ENCODE data around the gene SLC38A6. TPM values are rescaled to one million over a fixed set of nuclear protein-coding genes. Genes with fewer than 3 reads are reported as not detected.
A peak's percentile ranks its signal among the peaks of the same experiment; 100 is the strongest.

SLC38A6 gene
- total and polyA plus RNA-seq, 9 of the 15 experiments (the other 6 are each of a cell fraction or from before 2014, with no cell fraction given), result 9.8 to 40.3 (median 17.6) TPM

GRCh38 chr14:60981633-60982455 lies 799 bp downstream of the SLC38A6 start (continued):
- TF ChIP-seq CEBPG (CRISPR knock-in tag; IDR thresholded peaks at IDR 0.05) (no peak), CEBPG (tag; conservative IDR thresholded peaks at IDR 0.05 in 1 of 2, IDR thresholded peaks at IDR 0.05 in 1 of 2) (peak in 1 of 2 experiments; percentile 29; a peak in 1 of 4 replicates), NFE2 (IDR thresholded peaks at IDR 0.05; ENCODE audit: low read depth) (peak; percentile 93), ZNF75A (CRISPR knock-in tag; IDR thresholded peaks at IDR 0.05) (no peak), HMBOX1 (IDR thresholded peaks at IDR 0.05) (peak; percentile 65; the same call in 1 of the 2 replicates), MECOM (CRISPR knock-in tag; IDR thresholded peaks at IDR 0.05) (no peak), RAD51 (IDR thresholded peaks at IDR 0.05; ENCODE audit: borderline replicate concordance, low read depth) (peak; percentile 33; the same call in 1 of the 2 replicates), DACH1 (IDR thresholded peaks at IDR 0.05; ENCODE audit: partially characterized antibody) (peak; percentile 46), DPF2 (IDR thresholded peaks at IDR 0.05) (0 out of 2 replicates have a peak, but pooled peaks have one; percentile 67), MAFK (IDR thresholded peaks at IDR 0.05; ENCODE audit: low read length) (peak; percentile 88), YBX1 (IDR thresholded peaks at IDR 0.05) (no peak), MAFF (IDR thresholded peaks at IDR 0.05; ENCODE audit: low read length) (peak; percentile 89), BACH1 (tag; IDR thresholded peaks at IDR 0.05) (peak; percentile 93), SMARCA4 (IDR thresholded peaks at IDR 0.05) (peak; percentile 58), ZNF592 (IDR thresholded peaks at IDR 0.05) (0 out of 2 replicates have a peak, but pooled peaks have one; percentile 24), EP400 (IDR thresholded peaks at IDR 0.05) (peak; percentile 49), PURB (CRISPR knock-in tag; IDR thresholded peaks at IDR 0.05; ENCODE audit: low read depth) (no peak), UBTF (IDR thresholded peaks at IDR 0.05; ENCODE audit: borderline replicate concordance in 1 of 2, low read depth in 2 of 2, low read length in 2 of 2) (no peak), GATAD2A (IDR thresholded peaks at IDR 0.05) (0 out of 2 replicates have a peak, but pooled peaks have one; percentile 50), SOX6 (IDR thresholded peaks at IDR 0.05) (0 out of 2 replicates have a peak, but pooled peaks have one; percentile 9)

Measured in K562 (cell line).